Measurements from ENCODE around the gene LUC7L2. TPM values are rescaled to one million over a fixed set of nuclear protein-coding genes. Genes with fewer than 3 reads are reported as not detected.
"Not testable (repeated sequence)": the region's sequence is repeated elsewhere in the genome, so short reads cannot be mapped to it uniquely, and the experiment has no call there.

The LUC7L2 gene
- polyA plus RNA-seq, 3 donors from 2014 or later, result 44.4 to 74.2 (median 46.3) TPM

DNA sequence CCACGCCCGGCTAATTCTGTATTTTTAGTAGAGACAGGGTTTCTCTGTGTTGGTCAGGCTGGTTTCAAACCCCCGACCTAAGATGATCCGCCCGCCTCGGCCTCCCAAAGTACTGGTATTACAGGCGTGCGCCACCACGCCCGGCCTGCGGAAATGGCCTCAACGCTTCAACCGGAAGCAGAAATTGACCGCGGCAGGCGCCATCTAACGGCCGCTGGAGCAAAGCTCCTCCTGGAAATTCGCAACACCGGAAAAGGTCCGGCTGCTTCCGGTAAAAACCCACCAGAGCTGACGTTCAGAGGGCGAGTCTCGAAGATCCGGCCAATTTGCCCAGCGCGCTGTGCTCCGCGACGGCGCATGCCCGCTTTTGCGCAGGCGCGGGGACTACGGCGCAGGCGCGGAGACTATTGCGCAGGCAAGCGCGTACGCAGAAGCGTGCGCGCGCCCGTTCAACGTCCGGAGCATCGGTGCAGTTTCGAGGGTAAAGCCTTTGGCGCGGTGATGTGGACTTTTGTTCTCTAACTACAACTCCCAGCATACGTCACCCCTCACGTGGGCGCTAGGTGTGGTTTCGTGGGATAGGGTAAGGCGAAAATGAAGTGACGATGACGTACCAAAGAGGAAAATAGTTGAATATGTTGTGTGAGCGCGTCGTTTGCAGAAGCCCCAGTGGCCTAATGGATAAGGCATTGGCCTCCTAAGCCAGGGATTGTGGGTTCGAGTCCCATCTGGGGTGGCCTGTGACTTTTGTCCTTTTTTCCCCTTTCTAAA lies 19.5 kb upstream of the LUC7L2 start:
- Mint-ChIP-seq H3K27me3 (ENCODE audit: low read depth in 3 of 3) (peaks cover 19 to 29% (median 20%) of the 10 kb centered on the region in 3 donors), H3K4me3 (peak overlapping the region; percentile 90 to 99 (median 97)), H3K4me1 (peaks cover 33 to 41% of the 10 kb centered on the region in 2 donors), H3K27ac (peak overlapping the region; percentile 96 to 100 (median 98)), H3K36me3 (peaks cover 0 to 8% (median 0%) of the 10 kb centered on the region in 3 donors), H3K9me3 (peaks cover 0 to 13% (median 6%) of the 10 kb centered on the region in 6 donors)
- peak; percentile 98 for DNase-seq

DNA sequence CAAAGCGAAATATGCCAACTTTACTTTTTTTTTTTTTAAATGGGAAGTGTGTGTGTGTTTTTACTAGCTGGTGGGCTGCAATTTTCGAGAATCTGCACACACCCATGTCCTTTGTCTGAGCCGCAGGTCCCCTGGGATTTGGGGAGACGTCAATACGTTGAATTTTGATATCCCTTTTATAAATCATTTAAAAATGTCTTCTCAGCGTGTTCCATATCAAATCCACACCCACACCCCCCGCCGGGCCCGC lies 19.0 kb upstream of the LUC7L2 start:
- no peak for DNase-seq
- Mint-ChIP-seq H3K27ac (peak overlapping the region; percentile 96 to 100 (median 98)), H3K4me1 (peaks cover 33 to 41% of the 10 kb centered on the region in 2 donors), H3K9me3 (peaks cover 0 to 13% (median 6%) of the 10 kb centered on the region in 6 donors), H3K36me3 (peaks cover 0 to 8% (median 0%) of the 10 kb centered on the region in 3 donors), H3K27me3 (ENCODE audit: low read depth in 3 of 3) (peaks cover 19 to 29% (median 20%) of the 10 kb centered on the region in 3 donors), H3K4me3 (peak overlapping the region; percentile 90 to 99 (median 97))

DNA sequence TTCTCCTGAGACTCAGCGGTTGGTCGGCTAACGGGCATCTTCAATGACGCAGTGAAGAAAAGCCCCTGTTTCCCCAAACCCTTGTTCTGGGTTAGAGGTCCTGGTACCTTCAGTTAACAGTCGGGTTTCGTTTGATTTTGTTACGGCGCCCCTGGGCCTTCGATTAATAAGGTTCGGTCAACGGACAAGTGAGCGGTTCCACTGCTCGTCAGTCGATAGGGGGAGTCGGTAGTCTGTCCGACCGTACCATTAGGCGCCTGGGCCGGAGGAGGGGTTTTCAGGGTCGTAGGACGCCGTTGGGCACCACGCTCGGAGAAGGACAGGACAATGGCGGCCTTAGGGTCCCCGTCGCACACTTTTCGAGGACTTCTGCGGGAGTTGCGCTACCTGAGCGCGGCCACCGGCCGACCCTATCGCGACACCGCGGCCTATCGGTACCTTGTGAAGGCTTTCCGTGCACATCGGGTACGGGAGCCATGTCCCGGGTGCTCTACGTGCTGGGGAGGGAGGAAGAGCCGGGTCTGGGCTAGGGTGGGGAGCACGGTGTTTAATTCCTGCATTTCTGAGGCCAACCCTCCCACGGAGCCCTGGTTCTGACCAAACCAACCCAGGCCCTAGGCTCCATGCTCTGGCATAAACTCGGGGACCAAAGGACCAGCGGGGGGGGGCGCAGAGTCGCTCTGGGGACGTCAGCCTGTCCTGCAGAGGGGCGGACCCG lies 18.5 kb upstream of the LUC7L2 start, which contains the start of gene FMC1:
Gene FMC1, plus strand, starts transcription at position 280 of the 718 bp plus-strand sequence. Its CDS starts 48 bp downstream, at position 328.
- peaks cover 0 to 13% (median 6%) of the 10 kb centered on the region in 6 donors for H3K9me3 Mint-ChIP-seq
- H3K27ac Mint-ChIP-seq, result peak within 1 kb of the TSS; percentile 96 to 100 (median 98)
- H3K27me3 Mint-ChIP-seq (ENCODE audit: low read depth in 3 of 3), result peaks cover 19 to 29% (median 20%) of the 10 kb centered on the region in 3 donors
- peak within 1 kb of the TSS; percentile 90 to 99 (median 97) for H3K4me3 Mint-ChIP-seq
- peaks cover 33 to 41% of the 10 kb centered on the region in 2 donors for H3K4me1 Mint-ChIP-seq
- peak; percentile 83 to 87 (median 85) for DNase-seq
- H3K36me3 Mint-ChIP-seq, result peaks cover 0 to 8% (median 0%) of the 10 kb centered on the region in 3 donors

DNA sequence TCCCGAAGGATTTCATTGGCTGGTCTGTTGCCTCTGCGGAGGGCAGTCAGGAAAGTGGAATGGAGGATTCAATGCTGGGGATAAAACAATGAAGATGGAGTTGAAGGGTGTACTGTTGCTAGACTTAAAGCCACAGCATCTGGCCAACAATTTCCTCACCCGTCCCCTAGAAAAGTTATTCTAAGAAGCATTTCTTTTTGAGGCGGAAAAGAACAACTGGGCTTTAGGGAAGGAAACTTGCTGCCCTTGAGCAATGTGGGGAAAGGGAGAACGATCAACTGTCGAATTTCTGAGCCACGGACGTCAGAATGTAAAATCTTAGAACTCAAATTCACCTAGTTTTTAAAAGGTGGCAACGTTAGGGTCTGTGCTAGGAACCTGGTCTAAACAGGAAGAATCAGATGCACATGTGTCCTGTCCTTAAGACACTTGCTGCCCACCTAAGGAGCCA lies 17.9 kb upstream of the LUC7L2 start:
- Mint-ChIP-seq H3K4me3 (peak overlapping the region; percentile 90 to 99 (median 97)), H3K27me3 (ENCODE audit: low read depth in 3 of 3) (peaks cover 18 to 29% (median 19%) of the 10 kb centered on the region in 3 donors), H3K27ac (peak overlapping the region; percentile 96 to 100 (median 98)), H3K4me1 (peaks cover 33 to 41% of the 10 kb centered on the region in 2 donors), H3K9me3 (peaks cover 0 to 13% (median 6%) of the 10 kb centered on the region in 6 donors), H3K36me3 (peaks cover 2 to 10% (median 2%) of the 10 kb centered on the region in 3 donors)
- peak in 1 of 3 donors; percentile 5 for DNase-seq

DNA sequence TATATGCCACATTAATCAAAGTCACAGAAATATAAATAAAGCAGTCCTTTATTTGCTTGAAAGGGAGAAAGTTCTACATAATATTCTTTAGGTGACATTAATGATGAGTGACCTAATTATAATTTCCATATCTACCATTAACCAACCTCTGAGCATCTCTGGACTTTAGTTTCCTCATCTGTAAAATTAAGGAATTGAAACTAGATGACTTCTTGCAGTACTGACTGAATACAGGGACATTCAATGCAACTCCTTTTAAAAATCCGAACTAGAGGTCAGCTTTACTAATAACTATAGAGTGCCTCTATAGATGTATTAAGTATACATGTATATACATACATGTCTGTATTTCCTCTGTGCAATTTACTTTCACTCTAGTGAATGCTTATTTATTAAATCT lies 14.7 kb upstream of the LUC7L2 start:
- Mint-ChIP-seq H3K4me3 (no peak overlapping the region), H3K9me3 (peaks cover 0 to 7% (median 5%) of the 10 kb centered on the region in 6 donors), H3K36me3 (peaks cover 5 to 12% (median 11%) of the 10 kb centered on the region in 3 donors), H3K27ac (peak overlapping the region in 1 of 6 donors; percentile 39), H3K27me3 (ENCODE audit: low read depth in 3 of 3) (peaks cover 11 to 18% (median 13%) of the 10 kb centered on the region in 3 donors), H3K4me1 (peaks cover 24 to 33% of the 10 kb centered on the region in 2 donors)
- no peak for DNase-seq

DNA sequence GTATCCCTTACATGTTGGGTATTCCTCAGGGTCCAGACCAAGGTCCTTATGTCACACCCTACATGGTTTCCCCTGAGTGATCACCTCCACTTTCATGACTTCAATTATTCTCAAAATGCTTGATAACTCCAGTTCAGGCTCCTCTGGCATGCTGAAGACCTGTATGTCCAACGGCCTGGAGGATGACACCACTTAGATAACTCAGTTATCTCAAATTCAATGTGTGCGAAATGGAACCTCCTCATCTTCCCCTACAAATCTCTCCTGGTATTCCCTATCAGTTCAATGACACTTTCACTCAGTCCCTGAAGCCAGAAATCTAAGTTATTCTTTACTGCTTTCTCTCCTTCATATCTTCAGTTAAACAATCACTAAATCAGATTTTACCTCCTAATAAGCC lies 8.7 kb upstream of the LUC7L2 start:
- no peak for DNase-seq
- Mint-ChIP-seq H3K4me3 (no peak overlapping the region), H3K27me3 (ENCODE audit: low read depth in 3 of 3) (peaks cover 0 to 2% (median 0%) of the 10 kb centered on the region in 3 donors), H3K4me1 (no peaks in the 10 kb centered on the region), H3K27ac (no peak overlapping the region), H3K9me3 (no peaks in the 10 kb centered on the region), H3K36me3 (peaks cover 12 to 16% (median 15%) of the 10 kb centered on the region in 3 donors)

DNA sequence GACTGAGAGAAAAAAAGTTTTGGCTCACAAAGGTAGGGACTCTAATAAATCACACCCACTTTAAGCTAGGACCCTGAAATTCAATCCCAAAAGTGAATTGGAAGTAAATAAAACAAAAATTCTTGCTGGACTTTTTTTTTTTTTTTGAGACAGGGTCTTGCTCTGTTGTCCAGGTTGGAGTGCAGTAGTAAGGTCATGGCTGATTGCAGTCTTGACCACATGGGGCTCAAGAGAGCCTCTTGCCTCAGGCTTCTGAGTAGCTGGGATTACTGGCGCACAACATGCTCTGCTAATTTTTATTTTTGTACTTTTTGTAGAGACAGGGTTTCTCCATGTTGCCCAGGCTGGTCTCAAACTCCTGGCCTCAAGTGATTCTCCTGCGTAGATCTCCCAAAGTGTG lies 5.0 kb upstream of the LUC7L2 start:
- Mint-ChIP-seq H3K36me3 (peaks cover 5 to 10% (median 7%) of the 10 kb centered on the region in 3 donors), H3K27ac (no peak overlapping the region), H3K27me3 (ENCODE audit: low read depth in 3 of 3) (peaks cover 2 to 16% (median 11%) of the 10 kb centered on the region in 3 donors), H3K9me3 (no peaks in the 10 kb centered on the region), H3K4me3 (no peak overlapping the region), H3K4me1 (peaks cover 11 to 22% of the 10 kb centered on the region in 2 donors)
- no peak for DNase-seq

DNA sequence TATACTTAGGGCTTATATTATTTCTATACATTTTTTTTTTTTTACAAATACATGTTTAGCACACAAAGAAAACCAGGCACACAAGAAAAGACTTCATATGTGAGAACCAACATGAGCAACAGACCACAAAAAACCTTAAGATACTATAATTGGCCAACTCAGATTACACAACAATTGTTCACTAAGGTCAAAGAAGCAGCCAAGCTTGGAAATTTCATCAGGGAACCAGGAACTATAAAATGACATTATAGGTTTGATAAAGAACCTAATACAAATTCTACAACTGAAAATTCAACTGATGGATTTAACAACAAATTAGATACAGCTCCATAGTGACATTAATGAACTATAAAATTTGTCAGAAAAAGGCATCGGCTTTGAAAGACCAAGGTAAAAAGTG lies 4.4 kb upstream of the LUC7L2 start:
- peaks cover 5 to 19% (median 13%) of the 10 kb centered on the region in 3 donors for H3K27me3 Mint-ChIP-seq (ENCODE audit: low read depth in 3 of 3)
- H3K4me1 Mint-ChIP-seq, result peaks cover 11 to 22% of the 10 kb centered on the region in 2 donors
- H3K36me3 Mint-ChIP-seq, result peaks cover 5 to 10% (median 5%) of the 10 kb centered on the region in 3 donors
- H3K27ac Mint-ChIP-seq, result peak overlapping the region in 1 of 6 donors; percentile 26
- DNase-seq, result no peak
- H3K4me3 Mint-ChIP-seq, result no peak overlapping the region
- H3K9me3 Mint-ChIP-seq, result no peaks in the 10 kb centered on the region

DNA sequence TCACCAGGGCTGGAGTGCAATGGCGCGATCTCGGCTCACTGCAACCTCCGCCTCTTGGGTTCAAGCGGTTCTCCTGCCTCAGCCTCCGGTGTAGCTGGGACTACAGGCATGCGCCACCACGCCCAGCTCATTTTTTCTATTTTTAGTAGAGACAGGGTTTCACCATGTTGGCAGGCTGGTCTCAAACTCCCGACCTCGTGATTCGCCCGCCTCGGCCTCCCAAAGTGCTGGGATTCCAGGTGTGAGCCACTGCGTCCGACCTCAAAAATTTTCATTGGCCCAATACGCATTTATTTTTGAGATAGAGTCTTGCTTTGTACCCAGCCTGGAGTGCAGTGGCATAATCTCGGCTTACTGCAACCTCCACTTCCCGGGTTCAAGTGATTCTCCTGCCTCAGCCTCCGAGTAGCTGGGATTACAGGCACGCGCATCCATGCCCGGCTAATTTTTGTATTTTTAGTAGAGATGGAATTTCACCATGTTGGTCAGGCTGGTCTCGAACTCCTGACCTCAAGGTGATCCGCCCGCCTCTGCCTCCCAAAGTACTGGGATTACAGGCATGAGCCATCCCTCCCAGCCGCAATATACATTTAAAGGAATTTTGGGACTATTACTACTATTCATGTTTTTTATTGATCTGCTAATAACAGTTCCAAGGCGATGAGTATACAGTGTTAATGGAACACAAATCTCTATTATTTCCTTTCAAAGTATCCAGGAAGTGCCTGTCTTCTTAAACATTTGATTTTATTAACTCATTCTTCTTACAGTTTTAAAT lies 1.8 kb upstream of the LUC7L2 start:
- H3K9me3 Mint-ChIP-seq, DNase-seq, H3K36me3 Mint-ChIP-seq: not testable (repeated sequence)
- H3K27ac Mint-ChIP-seq, result peak overlapping the region; percentile 97 to 99 (median 99)
- peaks cover 32 to 48% of the 10 kb centered on the region in 2 donors for H3K4me1 Mint-ChIP-seq
- peaks cover 5 to 24% (median 19%) of the 10 kb centered on the region in 3 donors for H3K27me3 Mint-ChIP-seq (ENCODE audit: low read depth in 3 of 3)
- H3K4me3 Mint-ChIP-seq, result peak overlapping the region; percentile 97 to 99 (median 99)

DNA sequence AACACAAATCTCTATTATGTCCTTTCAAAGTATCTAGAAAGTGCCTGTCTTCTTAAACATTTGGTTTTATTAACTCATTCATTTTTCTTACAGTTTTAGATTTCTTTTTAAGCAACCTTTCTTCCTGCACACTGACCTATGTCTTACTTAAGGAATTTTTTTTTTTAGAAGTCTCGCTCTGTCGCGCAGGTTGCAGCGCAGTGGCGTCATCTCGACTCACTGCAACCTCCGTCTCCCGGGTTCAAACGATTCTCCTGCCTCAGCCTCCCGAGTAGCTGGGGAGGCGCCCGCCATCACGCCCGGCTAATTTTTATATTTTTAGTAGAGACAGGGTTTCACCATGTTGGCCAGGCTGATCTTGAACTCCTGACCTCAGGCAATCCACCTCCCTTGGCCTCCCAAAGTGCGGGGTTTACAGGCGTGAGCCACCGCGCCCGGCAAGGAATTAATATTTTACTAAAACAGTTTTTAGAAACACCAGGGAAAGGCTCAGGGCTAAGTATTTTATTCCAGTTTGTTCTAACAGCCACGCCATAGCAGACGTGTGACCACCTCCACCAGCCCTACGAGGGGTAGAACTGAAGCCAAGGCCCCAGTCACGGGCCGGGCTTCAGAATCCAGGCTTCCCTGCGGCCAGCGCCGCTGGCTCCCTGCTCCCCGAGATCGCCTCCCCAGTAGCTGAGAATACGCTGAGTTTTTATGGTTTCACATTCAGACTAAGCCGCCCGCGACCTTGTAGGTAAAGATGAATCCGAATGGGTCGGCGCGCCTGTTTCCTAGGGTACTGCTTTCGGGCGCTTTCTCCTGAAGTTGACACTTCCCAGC lies 941 bp upstream of the LUC7L2 start:
- peak in 1 of 3 donors; percentile 17 for DNase-seq
- Mint-ChIP-seq H3K27me3 (ENCODE audit: low read depth in 3 of 3) (peaks cover 5 to 25% (median 19%) of the 10 kb centered on the region in 3 donors), H3K4me3 (peak overlapping the region; percentile 97 to 99 (median 99)), H3K4me1 (peaks cover 35 to 55% of the 10 kb centered on the region in 2 donors), H3K36me3 (no peaks in the 10 kb centered on the region), H3K9me3 (no peaks in the 10 kb centered on the region), H3K27ac (peak overlapping the region; percentile 97 to 99 (median 99))

DNA sequence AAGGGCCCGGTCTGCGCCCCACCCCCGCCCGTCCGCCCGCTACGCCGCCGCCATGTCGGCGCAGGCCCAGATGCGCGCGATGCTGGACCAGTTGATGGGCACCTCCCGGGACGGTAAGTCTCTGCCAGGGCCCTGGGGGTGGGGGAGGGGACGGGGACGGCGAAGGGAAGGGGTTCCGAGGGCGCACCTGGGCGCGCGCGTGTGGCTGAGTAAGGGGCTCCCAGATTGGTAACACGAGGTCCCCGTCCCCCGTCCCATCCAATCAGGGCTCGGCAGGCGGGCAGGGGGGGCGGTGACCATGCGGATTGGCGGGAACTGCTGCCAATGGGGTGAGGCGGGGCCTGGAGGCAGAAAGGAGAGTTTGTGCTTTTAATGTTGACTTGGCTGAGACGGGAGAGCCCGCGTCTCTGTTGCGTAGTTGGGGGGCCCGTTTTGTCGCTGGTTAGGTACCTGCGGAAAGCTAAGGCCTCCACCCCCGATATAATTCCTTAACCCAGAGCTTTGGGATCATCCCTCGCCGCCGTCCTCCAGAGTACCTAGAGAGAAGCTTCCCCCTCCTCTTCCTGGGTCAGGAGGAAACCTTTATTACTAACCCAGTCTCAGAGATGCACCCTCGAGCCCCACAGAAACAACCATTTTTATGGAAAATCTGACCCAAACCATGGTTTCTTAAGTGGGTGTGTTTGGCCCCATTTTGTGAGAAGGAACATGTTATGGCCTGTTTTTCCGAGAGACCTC lies 685 bp downstream of the LUC7L2 start:
- Mint-ChIP-seq H3K36me3 (no peaks in the 10 kb centered on the region), H3K27me3 (ENCODE audit: low read depth in 3 of 3) (peaks cover 5 to 25% (median 19%) of the 10 kb centered on the region in 3 donors), H3K4me1 (peaks cover 39 to 69% of the 10 kb centered on the region in 2 donors), H3K9me3 (no peaks in the 10 kb centered on the region), H3K4me3 (peak overlapping the region; percentile 97 to 99 (median 99)), H3K27ac (peak overlapping the region; percentile 92 to 99 (median 98))
- peak; percentile 94 to 95 (median 95) for DNase-seq

DNA sequence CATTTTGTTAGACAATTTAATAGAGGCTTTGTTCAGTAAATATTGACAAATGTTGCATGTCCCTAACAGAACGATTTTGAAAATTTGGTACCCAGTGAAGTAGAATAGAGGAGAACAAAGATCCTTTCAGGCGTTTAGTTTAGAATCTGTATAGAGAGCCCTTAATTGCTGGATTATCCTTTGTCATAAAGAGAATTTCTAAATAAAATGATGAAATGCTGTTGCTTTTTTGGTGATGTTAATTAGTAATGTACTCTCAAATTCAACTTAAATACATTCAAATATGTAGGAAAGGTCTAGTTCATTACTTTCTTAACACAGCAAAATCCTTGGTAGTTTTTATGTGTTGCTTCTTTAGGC lies 1.2 kb downstream of the LUC7L2 start:
- peaks cover 5 to 25% (median 19%) of the 10 kb centered on the region in 3 donors for H3K27me3 Mint-ChIP-seq (ENCODE audit: low read depth in 3 of 3)
- peaks cover 44 to 75% of the 10 kb centered on the region in 2 donors for H3K4me1 Mint-ChIP-seq
- H3K4me3 Mint-ChIP-seq, result peak overlapping the region; percentile 97 to 99 (median 99)
- no peak for DNase-seq
- H3K9me3 Mint-ChIP-seq, result no peaks in the 10 kb centered on the region
- H3K36me3 Mint-ChIP-seq, result no peaks in the 10 kb centered on the region
- peak overlapping the region; percentile 92 to 99 (median 98) for H3K27ac Mint-ChIP-seq

Data from immature natural killer cell (primary cell).